NK-92 (cell line): Measurements from ENCODE around the gene PTPRB.

Experiments
- DNase-seq: peaks from one replicate; lab custom pipeline; 2025; ENCODE audit not compliant: unreplicated experiment; lab: John Stamatoyannopoulos, UW

PTPRB gene

GRCh38 chr12:70637303-70638085, at the start of gene PTPRB:
Gene PTPRB (minus strand): TSS chr12:70637429. CDS start chr12:70637395, 34 bp downstream.
- DNase-seq = no peak

GRCh38 chr12:70686907-70687306, 49.7 kb upstream of the PTPRB start:
- DNase-seq = no peak

GRCh38 chr12:70686299-70686698, 49.1 kb upstream of the PTPRB start:
- DNase-seq = no peak

- DNase-seq = no peak
These were observed 46.7 kb upstream of the PTPRB start for GRCh38 chr12:70683976-70684375.

GRCh38 chr12:70671698-70672097, 34.5 kb upstream of the PTPRB start:
- no peak for DNase-seq

- no peak for DNase-seq
These were observed 33.7 kb upstream of the PTPRB start for GRCh38 chr12:70670948-70671347.

GRCh38 chr12:70667253-70667652, 30.0 kb upstream of the PTPRB start:
- DNase-seq = no peak

- DNase-seq = no peak
These were observed 29.1 kb upstream of the PTPRB start for GRCh38 chr12:70666364-70666763.

GRCh38 chr12:70664465-70664881, 27.2 kb upstream of the PTPRB start:
- DNase-seq = no peak

GRCh38 chr12:70663838-70664237, 26.6 kb upstream of the PTPRB start:
- no peak for DNase-seq

GRCh38 chr12:70661466-70662161, 24.4 kb upstream of the PTPRB start:
- DNase-seq = no peak

GRCh38 chr12:70660620-70661219, 23.5 kb upstream of the PTPRB start:
- no peak for DNase-seq

- no peak for DNase-seq
These were observed 22.9 kb upstream of the PTPRB start for GRCh38 chr12:70660002-70660604.

- no peak for DNase-seq
These were observed 21.9 kb upstream of the PTPRB start for GRCh38 chr12:70659077-70659606.

- no peak for DNase-seq
These were observed 20.5 kb upstream of the PTPRB start for GRCh38 chr12:70657616-70658286.

GRCh38 chr12:70652451-70652850, 15.2 kb upstream of the PTPRB start:
- DNase-seq = no peak

GRCh38 chr12:70648831-70649230, 11.6 kb upstream of the PTPRB start:
- DNase-seq = no peak

- no peak for DNase-seq
These were observed 11.0 kb upstream of the PTPRB start for GRCh38 chr12:70648191-70648590.

- no peak for DNase-seq
These were observed 9.6 kb upstream of the PTPRB start for GRCh38 chr12:70646850-70647249.

- DNase-seq = no peak
These were observed 8.5 kb upstream of the PTPRB start for GRCh38 chr12:70645494-70646317.
